ENCODE results near the gene EIF2AK3.

Gene EIF2AK3

DNA sequence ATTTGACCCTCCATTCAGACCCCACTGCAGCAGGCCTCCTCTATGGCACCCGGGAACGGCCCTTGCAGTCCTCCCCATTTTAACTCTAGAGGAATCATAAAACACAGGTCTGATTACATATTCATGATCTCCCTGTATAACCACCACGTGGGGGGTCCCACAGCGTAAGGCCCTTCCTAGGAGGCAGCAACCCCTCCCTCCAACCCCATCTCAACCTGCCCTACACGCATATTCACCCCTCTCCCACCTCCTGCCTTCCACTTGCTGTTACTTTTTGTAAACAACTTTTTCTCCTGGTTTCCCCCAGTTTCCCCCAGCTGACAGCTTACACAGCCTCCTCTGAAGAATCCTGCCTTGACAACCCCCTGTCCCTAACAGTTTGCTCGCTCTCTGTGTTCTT lies 89.6 kb downstream of the EIF2AK3 start:
- DNase-seq, result no peak

DNA sequence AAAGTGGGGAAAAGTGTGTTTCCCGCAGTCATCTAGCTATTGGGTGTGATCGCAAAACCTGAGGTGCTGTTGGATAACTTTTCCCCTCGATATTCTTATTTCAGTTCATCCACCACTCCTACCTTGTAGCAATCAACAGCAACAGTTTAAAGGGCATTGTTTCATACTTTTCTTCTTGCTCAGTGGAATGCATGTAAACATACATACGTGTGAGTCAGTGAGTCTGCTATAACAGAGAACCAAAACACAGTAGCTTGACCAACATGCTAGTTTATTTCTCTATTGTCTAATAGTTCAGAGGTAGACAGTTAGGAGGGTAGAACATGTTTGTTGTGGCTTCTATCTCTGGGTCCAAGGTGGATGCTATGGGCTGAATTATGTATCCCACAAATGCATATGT lies 97.2 kb downstream of the EIF2AK3 start:
- no peak for DNase-seq

DNA sequence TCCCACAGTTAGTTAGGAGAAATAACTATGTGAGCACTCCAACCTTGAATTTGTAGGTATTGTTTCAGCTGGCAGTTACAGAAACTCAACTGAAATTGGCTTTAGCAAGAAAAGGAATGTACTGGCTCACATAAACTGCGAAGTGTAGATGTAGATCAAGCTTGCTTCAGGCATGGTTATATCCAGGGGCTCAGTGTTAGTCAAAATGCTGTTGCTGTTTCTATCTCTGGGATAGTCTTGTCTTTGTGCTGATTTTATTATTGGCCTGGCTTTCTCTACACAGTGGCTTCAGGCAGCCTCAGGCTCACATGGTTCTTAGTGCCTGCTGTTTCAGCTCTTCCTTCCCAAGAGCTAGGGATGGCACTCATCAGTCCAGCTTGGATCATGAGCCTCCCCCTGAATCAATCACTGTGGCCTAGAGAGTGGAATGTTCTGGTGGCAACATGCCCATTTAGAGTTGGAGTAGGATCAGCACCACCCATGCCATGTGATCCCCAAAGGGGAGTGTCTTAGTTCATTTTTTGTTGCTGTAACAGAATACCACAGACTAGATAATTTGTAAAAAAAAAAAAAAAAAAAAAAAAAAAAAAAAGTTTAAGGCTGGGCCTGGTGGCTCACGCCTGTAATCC lies 105.7 kb downstream of the EIF2AK3 start:
- no peak for DNase-seq

DNA sequence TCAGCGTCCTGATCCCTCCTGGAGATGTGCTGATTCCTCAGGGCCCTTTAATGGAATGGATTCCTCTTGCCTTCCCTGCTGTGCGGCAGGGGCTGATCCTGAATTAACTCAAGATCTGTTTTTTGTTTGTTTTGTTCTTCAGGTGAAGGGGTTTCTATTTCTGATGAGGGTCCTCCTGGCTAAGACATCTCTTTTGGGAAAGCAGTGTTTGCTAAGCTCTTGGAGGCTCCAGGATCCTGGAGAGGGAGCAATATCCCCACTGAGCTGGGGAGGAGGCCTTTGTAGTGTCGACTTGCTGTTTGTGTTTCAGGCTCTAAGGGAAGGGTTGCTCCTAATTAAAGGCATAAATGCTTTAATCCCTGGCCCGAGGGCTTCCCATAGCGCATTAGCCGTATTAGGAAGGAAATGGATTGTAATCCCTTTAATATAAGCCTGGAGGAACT lies 109.5 kb downstream of the EIF2AK3 start:
- no peak for DNase-seq

All from activated CD4-positive, alpha-beta T cell treated with anti-CD3 and anti-CD28 coated beads for 4 hours (primary cell).